RWPE1 (cell line): ENCODE data around the gene CHCHD3.

Experiments used
- CTCF ChIA-PET: fragments of 350-600 bp; sonication (Branson Sonifier 250); formaldehyde crosslinking; extraction: SDS; loops from one replicate; lab custom pipeline; 2021; lab: Yijun Ruan, JAX
- POLR2A ChIA-PET: fragments of 400-600 bp; formaldehyde crosslinking; extraction: SDS; loops from one replicate; lab custom pipeline; 2020; ENCODE audit warnings: antibody characterized with exemption; ENCODE audit not compliant: low non-redundant PET; lab: Yijun Ruan, JAX
- DNase-seq: peaks from one replicate; pipeline ENCODE4 v3.0.0; 2012; ENCODE audit warnings: low spot score
- H3K27ac ChIP-seq: fragments of 450-650 bp; 2 replicates; pipeline ENCODE4 v1.5.1; 2017
- CTCF ChIP-seq: fragments of 450-650 bp; conservative IDR thresholded peaks from 2 replicates; pipeline ENCODE4 v1.5.1; 2017; ENCODE audit warnings: low read depth, mild to moderate bottlenecking

Gene CHCHD3

GRCh38 chr7:132943645-132944044, 138.2 kb downstream of the CHCHD3 start:
- ChIA-PET POLR2A (no interaction called here), CTCF (no interaction called here)
- TF ChIP-seq CTCF = no peak

GRCh38 chr7:132942701-132943100, 139.2 kb downstream of the CHCHD3 start:
- CTCF ChIA-PET = no interaction called here
- DNase-seq = no peak

More at GRCh38 chr7:132943645-132944044, 138.2 kb downstream of the CHCHD3 start:
- no peak for DNase-seq
- no peak overlapping the region for H3K27ac ChIP-seq

GRCh38 chr7:132941905-132942304, 140.0 kb downstream of the CHCHD3 start:
- no peak for DNase-seq
- ChIA-PET CTCF (no interaction called here), POLR2A (no interaction called here)
- no peak for TF ChIP-seq CTCF
- no peak overlapping the region for H3K27ac ChIP-seq

More at GRCh38 chr7:132942701-132943100, 139.2 kb downstream of the CHCHD3 start:
- TF ChIP-seq CTCF = no peak
- POLR2A ChIA-PET = no interaction called here
- H3K27ac ChIP-seq = no peak overlapping the region

- POLR2A ChIA-PET = no interaction called here
- no peak for DNase-seq
- H3K27ac ChIP-seq = no peak overlapping the region
- TF ChIP-seq CTCF = no peak
- CTCF ChIA-PET = no interaction called here
Observed at GRCh38 chr7:132941428-132941827, 140.5 kb downstream of the CHCHD3 start.

- CTCF ChIA-PET = no interaction called here
- POLR2A ChIA-PET = no interaction called here
- no peak for DNase-seq
- no peak for TF ChIP-seq CTCF
- no peak overlapping the region for H3K27ac ChIP-seq
Observed at GRCh38 chr7:132940084-132940483, 141.8 kb downstream of the CHCHD3 start.

GRCh38 chr7:132939495-132939894, 142.4 kb downstream of the CHCHD3 start:
- no peak for TF ChIP-seq CTCF
- ChIA-PET POLR2A (no interaction called here), CTCF (no interaction called here)
- no peak for DNase-seq
- no peak overlapping the region for H3K27ac ChIP-seq

- CTCF ChIA-PET = no interaction called here
- DNase-seq = no peak
- H3K27ac ChIP-seq = no peak overlapping the region
- no peak for TF ChIP-seq CTCF
- POLR2A ChIA-PET = no interaction called here
Observed at GRCh38 chr7:132937286-132937685, 144.6 kb downstream of the CHCHD3 start.
